Measurements from ENCODE around the gene SERPINA12.

DNA sequence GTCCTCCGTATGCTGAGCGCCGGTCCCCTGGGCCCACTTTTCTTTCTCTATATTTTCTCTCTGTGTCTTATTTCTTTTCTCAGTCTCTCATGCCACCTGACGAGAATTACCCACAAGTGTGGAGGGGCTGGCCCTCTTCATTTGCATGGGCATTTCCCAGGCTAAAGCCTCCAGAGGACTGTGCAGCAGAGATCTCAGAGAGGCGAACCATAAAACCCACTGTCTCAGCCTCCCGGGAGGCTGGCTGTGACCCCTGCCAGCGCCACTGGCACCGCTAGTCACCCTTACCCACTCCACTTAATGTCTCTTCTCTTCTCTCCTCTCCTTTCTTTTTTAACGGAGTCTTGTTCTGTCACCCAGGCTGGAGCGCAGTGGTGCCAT, 26.2 kb downstream of the SERPINA12 start:
- TF ChIP-seq, protein P1, sequence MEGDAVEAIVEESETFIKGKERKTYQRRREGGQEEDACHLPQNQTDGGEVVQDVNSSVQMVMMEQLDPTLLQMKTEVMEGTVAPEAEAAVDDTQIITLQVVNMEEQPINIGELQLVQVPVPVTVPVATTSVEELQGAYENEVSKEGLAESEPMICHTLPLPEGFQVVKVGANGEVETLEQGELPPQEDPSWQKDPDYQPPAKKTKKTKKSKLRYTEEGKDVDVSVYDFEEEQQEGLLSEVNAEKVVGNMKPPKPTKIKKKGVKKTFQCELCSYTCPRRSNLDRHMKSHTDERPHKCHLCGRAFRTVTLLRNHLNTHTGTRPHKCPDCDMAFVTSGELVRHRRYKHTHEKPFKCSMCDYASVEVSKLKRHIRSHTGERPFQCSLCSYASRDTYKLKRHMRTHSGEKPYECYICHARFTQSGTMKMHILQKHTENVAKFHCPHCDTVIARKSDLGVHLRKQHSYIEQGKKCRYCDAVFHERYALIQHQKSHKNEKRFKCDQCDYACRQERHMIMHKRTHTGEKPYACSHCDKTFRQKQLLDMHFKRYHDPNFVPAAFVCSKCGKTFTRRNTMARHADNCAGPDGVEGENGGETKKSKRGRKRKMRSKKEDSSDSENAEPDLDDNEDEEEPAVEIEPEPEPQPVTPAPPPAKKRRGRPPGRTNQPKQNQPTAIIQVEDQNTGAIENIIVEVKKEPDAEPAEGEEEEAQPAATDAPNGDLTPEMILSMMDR (conservative IDR thresholded peaks at IDR 0.05 in 1 of 2, IDR thresholded peaks at IDR 0.05 in 1 of 2; ENCODE audit: low read depth in 1 of 2, low read length in 2 of 2), result no peak
- no peak for TF ChIP-seq EZH2 (IDR thresholded peaks at IDR 0.05; ENCODE audit: low read length, missing control alignments)
